Measurements from ENCODE around the gene FILIP1. TPM values are rescaled to one million over a fixed set of nuclear protein-coding genes. Genes with fewer than 3 reads are reported as not detected.

Gene FILIP1
- total and polyA plus RNA-seq, 10 of the 15 experiments (the other 5 are each of a cell fraction or from before 2014, with no cell fraction given) = 0.23 to 2.0 (median 0.44) TPM

DNA sequence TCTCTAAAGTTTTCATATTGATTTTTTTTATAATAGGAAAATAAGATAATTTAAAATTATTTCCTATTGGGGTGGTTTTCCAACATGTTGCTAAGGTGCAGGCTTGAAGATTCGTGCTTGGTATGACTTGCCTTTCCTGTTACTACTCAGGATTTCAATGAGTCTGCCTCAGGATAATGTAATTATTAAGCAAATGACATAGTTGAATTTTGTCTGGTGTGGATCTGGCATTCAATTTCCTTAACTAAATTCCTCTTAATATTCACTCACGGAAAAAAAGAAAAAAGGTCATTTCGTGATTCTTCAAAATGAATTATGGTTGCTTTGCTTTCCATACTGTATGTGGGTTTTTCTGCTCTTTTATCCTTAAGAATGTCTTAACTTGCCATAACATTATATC, 9.3 kb upstream of the FILIP1 start (continued):
- TF ChIP-seq MYB (IDR thresholded peaks at IDR 0.05; ENCODE audit: borderline replicate concordance, low read depth, low read length) (no peak), KLF5 (IDR thresholded peaks at IDR 0.05; ENCODE audit: partially characterized antibody) (no peak), RBBP5 (conservative IDR thresholded peaks at IDR 0.05) (no peak), TARDBP (IDR thresholded peaks at IDR 0.05; ENCODE audit: borderline replicate concordance) (no peak), BCL11A (IDR thresholded peaks at IDR 0.05; ENCODE audit: low read depth, low read length) (no peak)
- TF ChIP-seq, protein P1, sequence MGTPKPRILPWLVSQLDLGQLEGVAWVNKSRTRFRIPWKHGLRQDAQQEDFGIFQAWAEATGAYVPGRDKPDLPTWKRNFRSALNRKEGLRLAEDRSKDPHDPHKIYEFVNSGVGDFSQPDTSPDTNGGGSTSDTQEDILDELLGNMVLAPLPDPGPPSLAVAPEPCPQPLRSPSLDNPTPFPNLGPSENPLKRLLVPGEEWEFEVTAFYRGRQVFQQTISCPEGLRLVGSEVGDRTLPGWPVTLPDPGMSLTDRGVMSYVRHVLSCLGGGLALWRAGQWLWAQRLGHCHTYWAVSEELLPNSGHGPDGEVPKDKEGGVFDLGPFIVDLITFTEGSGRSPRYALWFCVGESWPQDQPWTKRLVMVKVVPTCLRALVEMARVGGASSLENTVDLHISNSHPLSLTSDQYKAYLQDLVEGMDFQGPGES (IDR thresholded peaks at IDR 0.05) = no peak
- TF ChIP-seq, protein P2, sequence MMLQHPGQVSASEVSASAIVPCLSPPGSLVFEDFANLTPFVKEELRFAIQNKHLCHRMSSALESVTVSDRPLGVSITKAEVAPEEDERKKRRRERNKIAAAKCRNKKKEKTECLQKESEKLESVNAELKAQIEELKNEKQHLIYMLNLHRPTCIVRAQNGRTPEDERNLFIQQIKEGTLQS (IDR thresholded peaks at IDR 0.05; ENCODE audit: borderline replicate concordance, extremely low read depth, low read depth, low read length) = no peak

DNA sequence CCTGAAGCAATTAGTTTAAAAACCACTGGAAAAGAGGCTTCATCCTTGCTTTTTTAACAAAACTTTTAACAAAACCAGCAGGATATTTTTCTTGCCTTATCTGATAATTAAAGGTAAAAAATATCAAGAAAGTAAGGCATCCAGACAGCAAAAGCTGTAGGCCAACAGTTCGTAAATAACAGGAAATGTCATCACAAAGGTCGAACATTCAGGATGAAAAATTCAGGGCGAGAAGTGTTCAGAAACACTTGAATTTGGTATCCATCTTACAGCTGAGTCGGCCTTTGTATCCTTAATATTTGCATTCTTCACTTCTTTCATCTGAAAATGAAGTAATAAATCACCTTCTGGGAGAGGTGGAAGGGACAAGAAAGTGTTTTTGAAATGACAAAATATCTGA, 8.2 kb upstream of the FILIP1 start:
- CTCF ChIA-PET = interaction anchor here (4.0 to 4.7 kb wide), 2 partner anchors 133 to 203 kb away, joined by 51 to 68 read pairs; no protein-coding TSS in a partner anchor
- Histone ChIP-seq H3K4me2 (ENCODE audit: control insufficient read depth, insufficient read depth) (no peak overlapping the region), H3K4me1 (ENCODE audit: control insufficient read depth, insufficient read depth, low read length) (no peaks in the 10 kb centered on the region), H3K4me3 (no peak overlapping the region), H3K27ac (ENCODE audit: control insufficient read depth, insufficient read depth) (no peak overlapping the region), H3K27me3 (replicated peaks in 1 of 2; ENCODE audit: control insufficient read depth in 2 of 2, insufficient read depth in 2 of 2, low read length in 1 of 2) (no peaks in the 10 kb centered on the region), H2AFZ (ENCODE audit: control insufficient read depth, low read depth, low read length) (no peak overlapping the region), H3K36me3 (ENCODE audit: control insufficient read depth in 2 of 2, insufficient read depth in 2 of 2, low read length in 1 of 2) (no peaks in the 10 kb centered on the region), H3K9me3 (replicated peaks; ENCODE audit: control insufficient read depth, insufficient read depth, low read length) (no peaks in the 10 kb centered on the region; the same call in 2 of the 3 replicates), H3K9ac (ENCODE audit: control insufficient read depth, insufficient read depth, low read length) (no peak overlapping the region), H3K79me2 (ENCODE audit: control insufficient read depth, insufficient read depth, low read length) (no peaks in the 10 kb centered on the region), H4K20me1 (ENCODE audit: control insufficient read depth, insufficient read depth) (no peaks in the 10 kb centered on the region)
- in situ Hi-C loops (cut with MboI) = no loop called here
- BruUV-seq (replicated peaks) = no TSS peak
- RAD21 ChIA-PET (ENCODE audit: unreplicated experiment) = interaction anchor here (0.7 to 1.2 kb wide), 5 partner anchors 14 to 234 kb away, joined by 3 read pairs; no protein-coding TSS in a partner anchor
- POLR2A ChIA-PET = no interaction called here
- no peak for FAIRE-seq
- no peak for ATAC-seq
- 47% methylated on average over 4 of the region's 4 CpGs for WGBS (ENCODE audit: insufficient coverage, insufficient replicate concordance, low lambda C conversion rate, missing lambda C conversion rate)
- TF ChIP-seq STAT3 (IDR thresholded peaks at IDR 0.05; ENCODE audit: low read depth, low read length) (no peak), IKZF2 (IDR thresholded peaks at IDR 0.05) (no peak), SMARCA5 (IDR thresholded peaks at IDR 0.05) (no peak), EGR1 (IDR thresholded peaks at IDR 0.05; ENCODE audit: borderline replicate concordance in 1 of 2, low read depth in 2 of 2, low read length in 2 of 2) (no peak), HCFC1 (IDR thresholded peaks at IDR 0.05; ENCODE audit: low read length) (no peak), CBFB (IDR thresholded peaks at IDR 0.05; ENCODE audit: low read depth) (no peak), NRF1 (conservative IDR thresholded peaks at IDR 0.05; ENCODE audit: low read depth, low read length) (no peak)
- SMC1A ChIA-PET (ENCODE audit: uncharacterized antibody, unreplicated experiment) = interaction anchor here (0.7 to 2.6 kb wide), 8 partner anchors 9 to 234 kb away, joined by 3 to 10 read pairs (median 3); no protein-coding TSS in a partner anchor
- DNase-seq (ENCODE audit: low read depth, low spot score) = no peak
- intact Hi-C loops (cut with micrococcal nuclease; ENCODE audit: unreplicated experiment) = no loop called here

Measured in GM12878 (cell line).